ENCODE results near the gene INPP5F.
A peak's percentile ranks its signal among the peaks of the same experiment; 100 is the strongest.

The INPP5F gene

GRCh38 chr10:119748871-119749270 lies 23.0 kb downstream of the INPP5F start:
- Histone ChIP-seq H3K9me3 (no peaks in the 10 kb centered on the region), H3K4me3 (ENCODE audit: low read depth, low read length) (no peak overlapping the region), H3K4me1 (peaks cover 9% of the 10 kb centered on the region; the same call in 1 of the 2 replicates), H3K27me3 (no peaks in the 10 kb centered on the region), H3K36me3 (no peaks in the 10 kb centered on the region)
- TF ChIP-seq CTCF (IDR thresholded peaks at IDR 0.05; ENCODE audit: low read depth, low read length) = no peak
- no peak for DNase-seq

- no peak for DNase-seq
- H3K9me3 ChIP-seq = no peaks in the 10 kb centered on the region
- no peak for TF ChIP-seq CTCF (IDR thresholded peaks at IDR 0.05; ENCODE audit: low read depth, low read length)
- H3K4me1 ChIP-seq = peaks cover 14% of the 10 kb centered on the region
- no peak overlapping the region for H3K4me3 ChIP-seq (ENCODE audit: low read depth, low read length)
- no peaks in the 10 kb centered on the region for H3K27me3 ChIP-seq
- no peaks in the 10 kb centered on the region for H3K36me3 ChIP-seq
Measured at GRCh38 chr10:119749455-119749854, 23.6 kb downstream of the INPP5F start.

- peak; percentile 95 for TF ChIP-seq CTCF (IDR thresholded peaks at IDR 0.05; ENCODE audit: low read depth, low read length)
- H3K4me3 ChIP-seq (ENCODE audit: low read depth, low read length) = no peak overlapping the region
- DNase-seq = peak; percentile 67
Measured at GRCh38 chr10:119750391-119751230, 24.8 kb downstream of the INPP5F start.

GRCh38 chr10:119753309-119753708 lies 27.5 kb downstream of the INPP5F start:
- no peak for DNase-seq
- H3K36me3 ChIP-seq = no peaks in the 10 kb centered on the region
- H3K9me3 ChIP-seq = no peaks in the 10 kb centered on the region
- TF ChIP-seq CTCF (IDR thresholded peaks at IDR 0.05; ENCODE audit: low read depth, low read length) = no peak
- H3K27me3 ChIP-seq = no peaks in the 10 kb centered on the region
- H3K4me3 ChIP-seq (ENCODE audit: low read depth, low read length) = no peak overlapping the region
- peaks cover 18% of the 10 kb centered on the region for H3K4me1 ChIP-seq

More at GRCh38 chr10:119750391-119751230, 24.8 kb downstream of the INPP5F start:
- H3K9me3 ChIP-seq = no peaks in the 10 kb centered on the region
- H3K36me3 ChIP-seq = no peaks in the 10 kb centered on the region
- H3K27me3 ChIP-seq = no peaks in the 10 kb centered on the region
- peaks cover 18% of the 10 kb centered on the region for H3K4me1 ChIP-seq

- no peak for TF ChIP-seq CTCF (IDR thresholded peaks at IDR 0.05; ENCODE audit: low read depth, low read length)
- Histone ChIP-seq H3K4me3 (ENCODE audit: low read depth, low read length) (no peak overlapping the region), H3K4me1 (peaks cover 18% of the 10 kb centered on the region), H3K9me3 (no peaks in the 10 kb centered on the region), H3K36me3 (no peaks in the 10 kb centered on the region), H3K27me3 (no peaks in the 10 kb centered on the region)
- DNase-seq = peak; percentile 68
Measured at GRCh38 chr10:119754085-119754484, 28.2 kb downstream of the INPP5F start.

GRCh38 chr10:119754936-119755335 lies 29.1 kb downstream of the INPP5F start:
- no peaks in the 10 kb centered on the region for H3K27me3 ChIP-seq
- DNase-seq = no peak
- no peaks in the 10 kb centered on the region for H3K36me3 ChIP-seq
- H3K4me3 ChIP-seq (ENCODE audit: low read depth, low read length) = no peak overlapping the region
- no peaks in the 10 kb centered on the region for H3K9me3 ChIP-seq
- peaks cover 18% of the 10 kb centered on the region for H3K4me1 ChIP-seq
- TF ChIP-seq CTCF (IDR thresholded peaks at IDR 0.05; ENCODE audit: low read depth, low read length) = no peak

All from BE2C (cell line).